Measurements from ENCODE around the gene SMAD3.

DNA sequence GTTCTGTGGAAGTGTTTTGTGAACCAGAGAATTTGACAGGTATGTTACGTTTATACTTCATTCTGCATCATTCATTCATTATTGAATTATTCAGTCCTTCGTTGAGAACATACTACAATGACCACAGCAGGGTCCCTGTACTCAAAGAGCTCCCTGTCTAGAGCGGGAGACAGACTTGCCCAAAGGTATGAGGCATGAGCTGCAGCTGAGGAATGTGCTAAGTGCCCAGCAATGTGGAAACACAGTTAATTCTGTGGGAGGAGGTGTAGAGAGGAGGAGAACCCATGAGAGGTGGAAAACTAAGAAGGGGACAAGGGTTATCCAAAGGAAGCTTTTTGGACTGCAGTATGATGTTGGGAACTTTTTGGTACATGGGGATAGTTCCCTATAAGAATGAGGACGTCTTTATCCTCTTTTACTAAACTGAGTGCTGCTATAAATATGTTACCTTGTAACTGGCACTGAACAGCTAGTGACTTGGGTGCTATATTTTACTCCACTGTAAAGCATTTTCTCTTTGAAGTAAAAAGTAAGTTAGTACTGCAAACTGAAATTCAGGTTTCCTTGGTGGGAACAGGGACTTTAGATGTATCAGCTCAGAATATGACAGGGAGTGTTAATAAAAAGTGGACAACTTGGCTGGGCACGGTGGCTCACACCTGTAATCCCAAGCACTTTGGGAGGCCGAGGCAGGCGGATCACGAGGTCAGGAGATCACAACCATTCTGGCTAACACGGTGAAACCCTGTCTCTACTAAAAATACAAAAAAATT is 5.7 kb downstream of the SMAD3 start:
- TF ChIP-seq CTCF (IDR thresholded peaks at IDR 0.05): no peak
- TF ChIP-seq POLR2AphosphoS5 (IDR thresholded peaks at IDR 0.05): no peak
